ENCODE data around the gene FKBP8.
A peak's percentile ranks its signal among the peaks of the same experiment; 100 is the strongest.
"Not testable (repeated sequence)": the region's sequence is repeated elsewhere in the genome, so short reads cannot be mapped to it uniquely, and the experiment has no call there.

The FKBP8 gene

DNA sequence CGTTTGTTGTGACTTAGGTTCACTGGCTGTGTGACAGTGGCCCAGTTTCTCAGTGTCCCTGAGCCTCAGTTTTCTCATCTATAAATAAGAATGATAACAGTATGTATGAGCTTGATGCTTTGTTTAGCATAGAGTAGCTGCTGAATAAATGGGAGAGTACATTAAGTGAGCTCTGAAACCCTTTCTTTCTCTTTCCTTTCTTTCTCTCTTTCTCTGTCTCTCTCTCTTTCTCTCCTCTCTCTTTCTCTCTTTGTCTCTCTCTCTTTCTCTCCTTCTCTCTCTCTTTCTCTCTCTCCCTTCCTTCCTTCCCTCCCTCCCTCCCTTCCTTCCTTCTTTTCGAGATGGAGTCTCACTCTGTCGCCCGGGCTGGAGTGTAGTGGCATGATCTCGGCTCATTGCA is 16.3 kb upstream of the FKBP8 start:
- DNase-seq (ENCODE audit: low read depth in 2 of 2, low spot score in 1 of 2), result no peak

GRCh38 chr19:18558604-18559003 is 15.2 kb upstream of the FKBP8 start:
- no peak for DNase-seq (ENCODE audit: low read depth in 2 of 2, low spot score in 1 of 2)

DNA sequence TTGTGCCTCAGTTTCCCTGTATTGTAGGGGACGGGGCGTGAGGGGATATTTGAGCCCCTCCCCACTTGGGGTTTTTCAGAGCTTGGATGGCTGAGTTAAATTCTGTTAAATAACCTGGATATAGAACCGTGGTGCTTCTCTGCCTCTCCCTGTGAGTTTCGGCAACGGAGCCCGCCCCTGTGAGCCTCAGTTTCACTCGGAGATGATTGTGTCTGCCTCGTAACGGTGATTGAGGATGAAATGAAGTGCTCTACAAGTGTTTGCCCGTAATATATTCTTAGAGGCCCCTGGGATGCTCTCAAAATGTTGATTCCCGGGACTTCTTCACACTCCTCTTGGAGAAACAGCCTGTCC is 14.8 kb upstream of the FKBP8 start:
- no peak for DNase-seq (ENCODE audit: low read depth in 2 of 2, low spot score in 1 of 2)

DNA sequence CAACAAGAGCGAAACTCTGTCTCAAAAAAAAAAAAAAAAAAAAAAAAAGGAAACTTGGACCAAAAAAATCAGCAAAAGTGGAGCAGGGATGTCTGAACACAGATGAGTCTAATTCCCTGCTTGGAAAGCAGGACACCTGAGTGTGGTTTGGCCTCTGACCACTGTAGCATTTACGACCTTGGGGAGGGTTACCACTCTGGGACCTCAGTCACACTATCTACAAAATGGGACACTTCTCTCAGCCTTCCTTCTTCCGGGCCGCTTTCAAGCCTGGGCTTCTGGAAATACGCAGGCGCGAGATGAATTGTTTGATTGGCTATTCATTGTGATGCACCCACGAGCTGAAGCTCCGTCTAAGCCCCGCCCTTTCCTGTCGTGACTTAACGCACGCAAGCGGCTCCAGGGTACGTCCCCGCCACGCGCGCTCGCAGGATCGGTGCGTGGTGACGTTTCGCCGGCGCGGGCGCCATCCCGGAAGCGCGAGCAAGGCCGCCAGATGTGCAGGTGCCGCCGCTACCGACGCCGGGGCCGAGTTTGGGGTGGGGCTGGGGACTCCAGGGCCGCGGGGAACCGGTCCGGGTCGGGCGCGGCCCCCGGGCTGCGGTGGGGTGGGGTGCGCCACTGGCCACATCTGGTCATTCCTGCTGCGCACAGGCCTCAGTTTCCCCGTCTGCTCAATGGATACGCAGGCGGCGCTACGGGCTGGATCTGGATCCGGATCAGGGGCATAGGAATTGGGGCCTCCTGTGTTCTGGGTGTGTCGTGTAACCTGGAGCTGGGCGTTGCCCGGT is 14.2 kb upstream of the FKBP8 start, which contains the start of gene KXD1:
Gene KXD1 (plus strand): TSS at position 460 of the 791 bp plus-strand sequence. CDS start 4,187 bp downstream, outside the sequence.
- peak; percentile 95 to 96 for DNase-seq (ENCODE audit: low read depth in 2 of 2, low spot score in 1 of 2)

DNA sequence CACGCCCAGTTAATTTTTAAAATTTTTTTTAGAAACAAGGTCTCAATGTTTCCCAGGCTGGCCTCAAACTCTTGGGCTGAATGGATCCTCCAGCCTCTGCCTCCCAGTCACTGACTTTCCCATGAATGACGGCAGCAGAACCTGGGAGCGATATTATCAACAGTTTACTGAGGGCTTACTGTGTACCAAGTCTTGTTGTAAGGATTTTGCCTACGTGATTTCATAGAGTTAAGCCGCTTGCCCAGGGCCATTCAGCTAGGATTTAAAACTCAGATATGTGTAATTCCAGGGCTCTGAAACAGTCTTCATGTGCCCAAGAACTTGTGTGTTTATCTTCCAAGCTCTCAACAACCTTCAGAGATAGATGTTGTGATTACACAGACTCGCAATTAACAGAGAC is 8.3 kb upstream of the FKBP8 start:
- DNase-seq (ENCODE audit: low read depth in 2 of 2, low spot score in 1 of 2), result no peak

DNA sequence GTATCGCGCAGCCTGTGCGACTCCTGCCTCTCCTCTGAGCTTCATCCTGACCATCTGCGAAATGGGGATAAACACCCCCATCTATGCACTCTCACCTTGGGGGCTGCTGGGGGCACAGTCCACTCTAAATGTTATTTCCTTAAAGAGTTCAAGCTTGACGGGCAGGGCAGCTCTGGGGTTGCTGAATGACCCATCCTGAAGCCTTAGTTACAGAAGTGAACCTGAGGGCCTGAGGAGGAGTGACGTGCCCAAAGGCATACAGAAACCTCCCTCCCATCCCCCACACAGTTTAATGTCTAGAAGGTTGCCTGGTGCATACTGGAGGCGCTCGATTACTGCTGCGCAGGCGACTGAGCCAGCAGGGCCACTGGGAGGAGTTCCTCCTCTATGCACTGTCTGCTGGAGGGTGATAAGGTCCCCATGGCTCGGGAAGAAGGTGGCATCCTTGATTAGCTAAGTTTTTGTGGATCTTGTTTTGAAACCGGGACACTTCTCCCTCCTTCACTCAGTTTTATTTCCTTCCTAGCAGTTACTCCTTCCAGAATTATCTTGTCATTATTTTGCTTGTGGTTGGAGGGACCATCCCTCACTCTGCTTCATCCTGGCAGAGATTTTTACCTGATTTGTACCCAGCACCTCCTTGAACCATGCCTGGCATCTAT is 572 bp upstream of the FKBP8 start:
- DNase-seq (ENCODE audit: low read depth in 2 of 2, low spot score in 1 of 2), result peak in 1 of 2 donors; percentile 38

DNA sequence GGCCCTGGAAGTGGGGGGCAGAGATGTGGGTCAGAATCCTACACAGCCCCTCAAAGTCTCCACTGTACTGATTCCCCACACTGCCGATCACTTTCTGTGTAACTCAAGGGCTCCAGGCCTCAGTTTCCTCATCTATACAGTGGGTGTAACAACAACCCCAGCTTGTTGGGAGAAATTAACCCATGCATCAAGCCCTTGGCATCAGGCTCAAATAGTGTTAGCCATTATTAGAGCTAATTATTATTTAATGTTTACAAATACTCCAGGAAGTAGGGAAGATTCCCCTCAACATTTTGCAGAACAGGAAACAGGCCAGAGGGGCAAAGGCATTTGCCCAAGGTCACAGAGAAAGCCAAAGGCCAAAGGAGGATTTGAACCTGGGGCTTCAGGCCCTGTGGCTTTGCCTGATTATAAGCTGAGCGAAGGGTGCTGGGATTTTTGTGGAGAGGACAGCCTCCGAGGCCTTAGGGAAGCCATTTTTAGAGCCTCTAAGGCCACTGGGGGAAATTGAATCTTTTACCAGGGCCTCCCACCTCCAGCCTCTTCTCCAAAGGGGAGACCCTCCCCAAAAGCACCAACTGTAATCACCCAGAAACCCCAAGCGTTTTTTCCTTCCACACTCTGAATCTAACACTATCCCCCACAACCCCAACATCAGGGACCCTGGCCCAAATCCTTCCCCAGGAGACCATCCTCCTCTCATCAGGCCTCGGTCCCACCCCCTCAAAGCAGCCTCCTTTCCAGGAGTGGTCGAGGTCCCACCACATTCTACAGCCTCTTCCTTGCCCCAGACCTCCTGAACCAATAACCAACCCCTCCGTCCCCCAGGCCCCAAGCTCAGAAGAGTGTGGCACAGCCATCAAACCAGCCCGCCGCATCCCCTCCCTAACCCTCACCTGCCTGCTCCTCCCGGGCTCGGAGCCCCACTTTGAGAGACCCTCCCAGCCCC is 1.1 kb downstream of the FKBP8 start:
- no peak for DNase-seq (ENCODE audit: low read depth in 2 of 2, low spot score in 1 of 2)

DNA sequence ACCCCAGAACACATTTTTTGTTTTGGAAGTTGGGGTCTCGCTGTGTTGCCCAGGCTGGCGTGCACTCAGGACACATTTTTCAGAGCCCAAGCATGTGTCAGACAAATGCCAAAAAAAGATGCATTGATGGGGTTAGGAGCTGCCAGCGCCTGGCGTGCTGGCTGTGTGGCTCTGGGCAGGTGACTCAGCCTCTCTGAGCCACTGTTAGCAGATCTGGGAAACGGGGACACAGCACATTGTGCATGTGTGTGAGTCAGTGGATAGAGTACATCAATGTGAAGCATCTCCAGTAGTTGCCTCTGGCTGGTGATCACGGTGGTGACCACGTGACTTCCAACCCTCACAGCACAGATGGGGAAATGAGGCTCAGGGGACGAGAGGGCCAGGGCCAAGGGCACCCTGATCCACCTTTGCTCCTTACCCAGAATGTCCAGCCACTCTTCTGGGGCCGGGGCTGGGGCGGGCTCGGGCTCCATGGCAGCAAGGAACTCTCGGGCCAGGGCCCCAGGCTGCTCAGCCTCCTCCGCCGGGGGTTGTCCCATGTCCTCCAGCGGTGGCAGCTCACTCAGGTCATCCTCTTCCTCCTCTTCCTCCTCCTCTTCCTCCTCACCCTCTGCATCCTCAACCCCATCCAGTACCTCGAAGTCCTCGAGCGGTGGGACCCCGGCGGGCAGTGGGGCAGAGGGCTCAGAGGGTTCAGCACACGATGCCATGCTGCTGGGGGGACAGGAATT is 1.9 kb downstream of the FKBP8 start:
- no peak for DNase-seq (ENCODE audit: low read depth in 2 of 2, low spot score in 1 of 2)

- DNase-seq (ENCODE audit: low read depth in 2 of 2, low spot score in 1 of 2), result not testable (repeated sequence)
Observed at GRCh38 chr19:18540200-18540599, 3.2 kb downstream of the FKBP8 start.

DNA sequence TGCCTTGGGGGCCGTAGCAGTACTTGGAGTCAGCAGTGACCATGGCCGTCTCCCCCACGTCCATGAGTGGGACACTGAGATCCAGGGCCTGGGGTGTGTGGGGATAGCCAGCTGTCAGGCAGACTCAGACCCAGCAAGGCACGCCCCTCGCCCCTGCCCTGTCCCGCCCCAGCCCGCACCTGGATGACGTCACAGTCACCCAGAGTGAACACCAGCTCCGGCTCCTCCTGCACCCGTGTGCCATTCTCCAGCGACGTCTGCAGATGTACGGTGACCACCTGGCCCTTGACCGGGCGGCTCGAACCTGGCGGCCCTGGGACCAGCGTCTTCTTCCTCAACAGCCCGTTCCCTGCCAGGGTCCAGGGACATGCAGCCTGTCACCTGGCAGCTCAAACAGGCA is 4.0 kb downstream of the FKBP8 start:
- no peak for DNase-seq (ENCODE audit: low read depth in 2 of 2, low spot score in 1 of 2)

- no peak for DNase-seq (ENCODE audit: low read depth in 2 of 2, low spot score in 1 of 2)
Observed at GRCh38 chr19:18538115-18538514, 5.3 kb downstream of the FKBP8 start.

GRCh38 chr19:18537431-18537830 is 5.9 kb downstream of the FKBP8 start:
- DNase-seq (ENCODE audit: low read depth in 2 of 2, low spot score in 1 of 2), result no peak

- no peak for DNase-seq (ENCODE audit: low read depth in 2 of 2, low spot score in 1 of 2)
Observed at GRCh38 chr19:18536475-18536874, 6.9 kb downstream of the FKBP8 start.

GRCh38 chr19:18533058-18533457 is 10.3 kb downstream of the FKBP8 start:
- no peak for DNase-seq (ENCODE audit: low read depth in 2 of 2, low spot score in 1 of 2)

DNA sequence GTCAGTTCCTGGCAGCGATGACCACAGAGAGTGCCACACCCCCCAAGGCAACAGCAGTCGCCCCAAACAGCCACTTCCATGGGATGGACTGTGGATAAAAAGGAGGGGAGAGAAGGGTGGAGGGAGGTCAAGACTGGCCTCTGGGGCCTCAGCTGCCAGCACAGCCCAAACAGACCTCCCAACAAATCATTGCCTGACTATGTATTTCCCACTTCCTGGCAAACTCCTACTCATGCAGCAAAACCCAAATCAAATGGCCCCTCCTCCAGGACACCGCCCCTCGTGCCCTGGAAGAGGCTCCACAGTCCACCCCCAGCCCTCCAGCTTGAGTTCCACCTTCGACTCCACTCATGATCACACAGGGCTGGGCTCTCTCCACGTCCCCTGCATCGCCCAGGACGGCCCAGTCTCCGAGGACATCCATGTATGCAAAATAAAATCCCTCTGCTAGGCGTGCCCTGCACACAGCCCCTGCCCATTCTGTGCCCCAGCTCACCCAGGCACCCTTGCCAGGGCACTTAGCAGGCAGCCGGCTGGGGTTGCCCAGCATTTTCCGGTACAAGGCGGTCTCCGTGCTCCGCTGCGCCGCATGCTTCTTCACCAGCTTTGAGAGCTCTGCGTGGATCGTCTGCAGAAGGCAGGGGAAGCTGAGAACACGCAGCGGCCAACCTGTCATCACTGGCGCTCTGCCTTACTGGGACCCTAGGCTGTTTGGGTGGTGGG is 11.0 kb downstream of the FKBP8 start:
- DNase-seq (ENCODE audit: low read depth in 2 of 2, low spot score in 1 of 2), result no peak

GRCh38 chr19:18531485-18531884 is 11.9 kb downstream of the FKBP8 start:
- no peak for DNase-seq (ENCODE audit: low read depth in 2 of 2, low spot score in 1 of 2)

- no peak for DNase-seq (ENCODE audit: low read depth in 2 of 2, low spot score in 1 of 2)
Observed at GRCh38 chr19:18529782-18530181, 13.6 kb downstream of the FKBP8 start.

DNA sequence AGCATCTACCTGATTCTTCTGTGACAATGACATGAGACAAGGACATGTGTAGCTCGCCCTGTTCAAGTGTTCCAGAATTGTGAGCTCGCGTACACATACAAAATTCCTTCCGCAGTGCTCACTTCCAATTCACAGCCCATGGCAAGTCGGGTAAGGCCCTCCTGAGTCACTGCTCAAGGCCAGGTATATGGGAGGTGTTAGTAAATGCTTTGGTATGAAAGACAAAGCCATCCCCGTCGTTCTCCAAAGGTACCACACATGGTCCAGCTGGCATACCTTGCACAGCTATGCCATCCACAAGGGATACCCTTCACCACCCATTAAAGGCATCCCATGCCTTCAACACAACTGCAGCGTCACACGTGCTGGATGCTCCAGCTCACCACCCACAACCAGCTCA is 17.1 kb downstream of the FKBP8 start:
- DNase-seq (ENCODE audit: low read depth in 2 of 2, low spot score in 1 of 2), result no peak

DNA sequence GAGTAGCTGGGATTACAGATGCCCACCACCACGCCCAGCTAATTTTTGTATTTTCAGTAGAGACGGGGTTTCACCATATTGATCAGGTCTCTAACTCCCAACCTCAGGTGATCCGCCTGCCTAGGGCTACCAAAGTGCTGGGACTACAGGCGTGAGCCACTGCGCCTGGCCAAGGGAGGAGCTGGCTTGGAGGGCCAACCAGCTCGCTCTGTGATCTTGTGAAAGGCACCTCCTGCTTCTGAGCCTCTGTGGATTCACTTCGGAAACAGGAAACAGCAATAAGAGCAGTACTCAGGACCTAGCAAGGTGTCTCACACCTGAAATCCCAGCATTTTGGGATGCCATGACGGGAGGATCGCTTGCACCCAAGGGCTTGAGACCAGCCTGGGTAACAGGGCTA is 19.5 kb downstream of the FKBP8 start:
- DNase-seq (ENCODE audit: low read depth in 2 of 2, low spot score in 1 of 2), result no peak

DNA sequence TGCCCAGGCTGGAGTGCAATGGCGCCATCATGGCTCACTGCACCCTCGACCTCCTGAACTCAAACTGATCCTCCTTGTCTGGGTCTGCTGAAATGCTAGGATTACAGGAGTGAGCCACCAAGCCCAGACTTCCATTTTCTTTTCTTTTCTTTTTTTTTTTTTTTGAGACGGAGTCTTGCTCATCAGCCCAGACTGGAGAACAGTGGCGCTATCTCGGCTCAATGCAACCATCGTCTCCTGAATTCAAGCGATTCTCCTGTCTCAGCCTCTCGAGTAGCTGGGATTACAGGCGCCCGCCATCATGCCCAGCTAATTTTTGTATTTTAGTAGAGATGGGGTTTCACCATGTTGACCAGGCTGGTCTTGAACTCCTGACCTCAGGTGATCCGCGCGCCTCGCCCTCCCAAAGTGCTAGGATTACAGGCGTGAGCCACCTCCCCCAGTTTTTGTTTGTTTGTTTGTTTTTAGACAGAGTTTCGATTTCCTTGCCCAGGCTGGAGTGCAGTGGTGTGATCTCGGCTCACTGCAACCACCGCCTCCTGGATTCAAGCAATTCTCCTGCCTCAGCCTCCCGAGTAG is 20.4 kb downstream of the FKBP8 start:
- DNase-seq (ENCODE audit: low read depth in 2 of 2, low spot score in 1 of 2), result not testable (repeated sequence)
